Measurements from ENCODE around the gene PAN3.

GRCh38 chr13:28316836-28317235, 178.5 kb downstream of the PAN3 start:
- TF ChIP-seq CTCF (IDR thresholded peaks at IDR 0.05; ENCODE audit: insufficient read depth, low read depth, low read length) = no peak
- TF ChIP-seq EZH2 (IDR thresholded peaks at IDR 0.05; ENCODE audit: insufficient read depth, low read length) = no peak

All from astrocyte (in vitro differentiated cells and primary cell).